ENCODE results near the gene GAL3ST2. TPM values are rescaled to one million over a fixed set of nuclear protein-coding genes. Genes with fewer than 3 reads are reported as not detected.
A peak's percentile ranks its signal among the peaks of the same experiment; 100 is the strongest.

GAL3ST2 gene
- total RNA-seq, 1 experiment from 2014 or later: 6.8 TPM

DNA sequence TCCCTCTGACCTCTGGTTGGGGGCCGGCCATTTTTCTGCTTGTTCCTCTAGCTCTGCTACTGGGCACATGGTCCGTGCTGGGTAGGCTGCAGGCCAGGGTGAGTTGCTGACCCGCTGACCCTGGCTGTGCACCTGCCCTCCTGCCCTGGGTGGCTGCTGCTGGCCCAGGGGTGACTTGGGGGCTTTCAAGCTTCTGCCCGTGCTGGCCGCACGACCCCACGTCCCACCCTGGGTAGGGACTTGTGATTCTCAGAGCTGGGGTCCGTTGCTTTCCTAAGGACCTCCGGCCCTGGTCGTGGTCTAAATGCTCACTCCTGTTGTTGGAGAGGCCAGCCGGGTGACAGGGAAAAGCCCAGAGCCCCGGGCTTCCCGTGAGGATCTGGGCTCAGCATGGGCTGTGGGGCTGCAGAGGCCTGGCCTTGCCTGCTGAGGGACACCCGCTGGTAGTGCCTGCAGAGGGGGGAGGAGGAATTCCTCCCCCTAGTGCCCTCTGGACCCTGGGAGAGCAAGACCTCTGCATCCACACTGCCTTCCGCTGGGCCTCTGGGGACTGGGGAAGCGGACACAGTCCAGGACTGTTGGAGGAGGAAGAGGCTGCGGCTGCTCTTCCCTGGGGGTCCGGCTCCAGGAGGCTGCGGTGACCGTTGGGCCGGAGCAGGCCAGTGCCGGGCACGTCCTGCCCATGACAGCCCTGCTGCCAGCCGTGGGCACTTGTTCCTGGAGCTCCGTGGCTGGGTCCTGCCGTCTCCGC is 6.3 kb upstream of the GAL3ST2 start:
- no TSS peak for BruUV-seq (replicated peaks)
- peaks cover 10% of the 10 kb centered on the region for H3K4me1 Mint-ChIP-seq (ENCODE audit: low read depth, unreplicated experiment)
- H3K4me3 Mint-ChIP-seq (ENCODE audit: unreplicated experiment): peak overlapping the region; percentile 38
- no peaks in the 10 kb centered on the region for H3K27me3 Mint-ChIP-seq (ENCODE audit: insufficient read depth, unreplicated experiment)
- CTCF ChIA-PET: interaction anchor here (0.5 kb wide), 1 partner anchor 8 kb away, joined by 3 read pairs; no protein-coding TSS in a partner anchor
- Histone ChIP-seq H3K36me3 (ENCODE audit: control insufficient read depth, insufficient read depth, low read length) (no peaks in the 10 kb centered on the region), H3K4me3 (ENCODE audit: low read depth, low read length) (no peak overlapping the region), H3K4me1 (peaks cover 38% of the 10 kb centered on the region), H3K9me3 (no peaks in the 10 kb centered on the region), H3K27me3 (replicated peaks; ENCODE audit: control insufficient read depth, insufficient read depth, low read length) (no peaks in the 10 kb centered on the region)
- H3K36me3 Mint-ChIP-seq (ENCODE audit: insufficient read depth, unreplicated experiment): peaks cover 12% of the 10 kb centered on the region
- peak; percentile 54 to 74 for DNase-seq
- no peak for TF ChIP-seq CTCF (IDR thresholded peaks at IDR 0.05; ENCODE audit: insufficient read depth in 1 of 2, low read depth in 1 of 2, low read length in 1 of 2, severe bottlenecking in 1 of 2, unreplicated experiment in 1 of 2)
- peak overlapping the region; percentile 81 for H3K27ac Mint-ChIP-seq (ENCODE audit: unreplicated experiment)
- POLR2A ChIA-PET: no interaction called here
- no peaks in the 10 kb centered on the region for H3K9me3 Mint-ChIP-seq (ENCODE audit: unreplicated experiment)
- intact Hi-C loops (cut with micrococcal nuclease; ENCODE audit: unreplicated experiment): no loop called here

DNA sequence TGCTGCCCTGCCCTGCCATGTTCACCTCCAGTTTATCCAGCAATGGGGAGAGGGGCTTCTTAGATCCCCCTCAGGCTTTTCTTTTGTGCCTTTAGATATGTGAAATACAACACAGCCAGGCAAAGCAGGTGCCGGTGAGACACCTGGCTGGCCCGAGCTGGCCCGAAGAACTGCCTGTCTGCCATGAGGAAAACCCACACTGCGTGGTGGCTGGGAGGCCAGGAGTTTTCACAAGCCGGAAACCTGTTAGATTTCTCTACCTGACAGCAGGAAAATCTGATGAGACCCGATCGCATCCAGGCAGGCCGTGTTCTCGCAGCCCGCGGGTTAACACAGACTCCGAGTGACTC is 5.7 kb upstream of the GAL3ST2 start:
- CTCF ChIA-PET: interaction anchor here (0.5 to 1.0 kb wide), 2 partner anchors 8 to 19 kb away, joined by 3 read pairs; no protein-coding TSS in a partner anchor
- peaks cover 12% of the 10 kb centered on the region for H3K36me3 Mint-ChIP-seq (ENCODE audit: insufficient read depth, unreplicated experiment)
- no peaks in the 10 kb centered on the region for H3K36me3 ChIP-seq (ENCODE audit: control insufficient read depth, insufficient read depth, low read length)
- peaks cover 38% of the 10 kb centered on the region for H3K4me1 ChIP-seq
- no peak for DNase-seq
- H3K4me3 Mint-ChIP-seq (ENCODE audit: unreplicated experiment): no peak overlapping the region
- no peak for TF ChIP-seq CTCF (IDR thresholded peaks at IDR 0.05; ENCODE audit: insufficient read depth in 1 of 2, low read depth in 1 of 2, low read length in 1 of 2, severe bottlenecking in 1 of 2, unreplicated experiment in 1 of 2)
- peak overlapping the region; percentile 81 for H3K27ac Mint-ChIP-seq (ENCODE audit: unreplicated experiment)
- no peaks in the 10 kb centered on the region for H3K9me3 Mint-ChIP-seq (ENCODE audit: unreplicated experiment)
- no peak overlapping the region for H3K4me3 ChIP-seq (ENCODE audit: low read depth, low read length)
- H3K4me1 Mint-ChIP-seq (ENCODE audit: low read depth, unreplicated experiment): peaks cover 10% of the 10 kb centered on the region
- intact Hi-C loops (cut with micrococcal nuclease; ENCODE audit: unreplicated experiment): no loop called here
- POLR2A ChIA-PET: no interaction called here
- no peaks in the 10 kb centered on the region for H3K9me3 ChIP-seq
- H3K27me3 Mint-ChIP-seq (ENCODE audit: insufficient read depth, unreplicated experiment): no peaks in the 10 kb centered on the region
- no TSS peak for BruUV-seq (replicated peaks)
- H3K27me3 ChIP-seq (replicated peaks; ENCODE audit: control insufficient read depth, insufficient read depth, low read length): no peaks in the 10 kb centered on the region

DNA sequence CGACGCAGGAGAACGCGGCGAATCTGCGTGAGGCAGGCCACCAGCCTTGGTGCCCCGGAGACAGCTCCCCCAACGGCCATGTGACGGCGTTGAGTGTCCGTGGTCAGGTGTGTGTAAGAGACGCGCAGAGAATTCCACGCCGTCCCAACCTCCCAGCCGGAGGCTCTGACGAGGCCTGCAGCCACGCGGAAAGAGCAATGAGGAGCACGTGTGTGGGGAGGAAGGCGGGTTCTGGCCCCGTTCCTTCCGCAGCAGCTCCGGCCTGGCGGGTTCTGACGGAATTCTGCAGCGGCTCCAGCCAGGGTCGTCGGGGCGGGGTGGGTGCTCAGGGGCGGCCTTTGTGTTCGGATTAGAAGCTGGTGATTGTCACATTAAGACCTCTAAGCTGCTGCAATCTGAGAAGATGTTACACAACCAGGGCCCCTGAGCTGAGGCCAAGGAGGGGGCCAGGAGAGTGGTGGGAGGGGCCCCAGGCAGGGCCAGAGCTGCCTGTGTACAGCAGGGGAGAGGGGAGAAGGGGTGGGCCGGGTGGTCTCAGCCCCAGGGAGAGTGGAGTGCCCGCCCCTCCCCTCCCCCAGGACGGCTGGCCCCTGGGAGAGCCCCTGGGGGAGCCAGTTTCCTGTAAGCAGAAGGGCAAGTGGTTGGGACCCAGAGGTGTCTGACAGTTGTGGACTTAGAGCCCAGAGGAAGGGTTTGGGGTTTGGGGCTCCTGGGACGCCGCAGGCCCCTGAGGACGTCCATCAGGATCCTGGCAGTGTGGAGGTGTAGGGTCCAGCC is 5.1 kb upstream of the GAL3ST2 start:
- H3K4me3 Mint-ChIP-seq (ENCODE audit: unreplicated experiment): peak overlapping the region; percentile 5
- CTCF ChIA-PET: interaction anchor here (1.0 kb wide), 2 partner anchors 17 to 19 kb away, joined by 3 read pairs; no protein-coding TSS in a partner anchor
- intact Hi-C loops (cut with micrococcal nuclease; ENCODE audit: unreplicated experiment): no loop called here

More for the DNA sequence above, 5.1 kb upstream of the GAL3ST2 start:
- TSS peak; percentile 68 for BruUV-seq (replicated peaks)
- no peak overlapping the region for H3K4me3 ChIP-seq (ENCODE audit: low read depth, low read length)
- H3K27me3 Mint-ChIP-seq (ENCODE audit: insufficient read depth, unreplicated experiment): no peaks in the 10 kb centered on the region
- H3K27me3 ChIP-seq (replicated peaks; ENCODE audit: control insufficient read depth, insufficient read depth, low read length): no peaks in the 10 kb centered on the region
- peak overlapping the region; percentile 81 for H3K27ac Mint-ChIP-seq (ENCODE audit: unreplicated experiment)
- peaks cover 10% of the 10 kb centered on the region for H3K4me1 Mint-ChIP-seq (ENCODE audit: low read depth, unreplicated experiment)
- no peaks in the 10 kb centered on the region for H3K36me3 ChIP-seq (ENCODE audit: control insufficient read depth, insufficient read depth, low read length)
- H3K4me1 ChIP-seq: peaks cover 39% of the 10 kb centered on the region
- no peak for TF ChIP-seq CTCF (IDR thresholded peaks at IDR 0.05; ENCODE audit: insufficient read depth in 1 of 2, low read depth in 1 of 2, low read length in 1 of 2, severe bottlenecking in 1 of 2, unreplicated experiment in 1 of 2)
- POLR2A ChIA-PET: no interaction called here
- peak; percentile 32 to 49 for DNase-seq
- H3K36me3 Mint-ChIP-seq (ENCODE audit: insufficient read depth, unreplicated experiment): peaks cover 12% of the 10 kb centered on the region
- H3K9me3 ChIP-seq: no peaks in the 10 kb centered on the region
- H3K9me3 Mint-ChIP-seq (ENCODE audit: unreplicated experiment): no peaks in the 10 kb centered on the region

Data from Caco-2 (cell line).